H1 (cell line): ENCODE measurements around the gene RBM42. TPM values are rescaled to one million over a fixed set of nuclear protein-coding genes. Genes with fewer than 3 reads are reported as not detected.

Source experiments
- CTCF ChIA-PET: fragments of 300-600 bp; sonication (Branson Sonifier 250); formaldehyde crosslinking; loops from one replicate; lab custom pipeline; 2021; ENCODE audit not compliant: partially characterized antibody; lab: Charles Lee
- POLR2A ChIA-PET: fragments of 300-600 bp; sonication (Branson Sonifier 250); formaldehyde crosslinking; loops from one replicate; lab custom pipeline; 2021; ENCODE audit warnings: inconsistent platforms; ENCODE audit not compliant: partially characterized antibody; lab: Charles Lee
- DNase-seq, 2 experiments: peaks; one replicate each; pipeline versions ENCODE4 v3.0.0 to v3.0.0-alpha.2; 2010 to 2022; ENCODE audit warnings: low spot score in 2 of 2, low read depth in 1 of 2, mixed read lengths in 1 of 2
- FAIRE-seq: peaks from 2 replicates; lab custom pipeline; 2011; peaks lifted over from hg19 to GRCh38; lab: Jason Lieb, UNC
- H2AFZ ChIP-seq: 2 replicates; pipeline ENCODE4 v1.8.1; 2012; ENCODE audit warnings: low read length, inconsistent platforms
- H2AK5ac ChIP-seq: 2 replicates; pipeline ENCODE4 v1.6.1; 2013; ENCODE audit warnings: low read depth, low read length
- H2BK120ac ChIP-seq: replicated peaks from 2 replicates; pipeline ENCODE3; 2013; ENCODE audit warnings: low read depth, low read length, inconsistent platforms
- H2BK12ac ChIP-seq: 2 replicates; pipeline ENCODE4 v1.6.1; 2013; ENCODE audit warnings: low read depth, low read length
- H2BK15ac ChIP-seq: 2 replicates; pipeline ENCODE4 v1.6.1; 2013; ENCODE audit warnings: low read length
- H2BK20ac ChIP-seq: 2 replicates; pipeline ENCODE4 v1.6.1; 2013; ENCODE audit warnings: low read length
- H2BK5ac ChIP-seq: 2 replicates; pipeline ENCODE4 v1.6.1; 2013; ENCODE audit warnings: low read depth, low read length
- H3K14ac ChIP-seq: 2 replicates; pipeline ENCODE4 v1.6.1; 2013; ENCODE audit warnings: inconsistent platforms; ENCODE audit not compliant: insufficient read length
- H3K18ac ChIP-seq: 2 replicates; pipeline ENCODE4 v1.6.1; 2013; ENCODE audit warnings: low read length; ENCODE audit errors: extremely low read depth
- H3K23ac ChIP-seq: 2 replicates; pipeline ENCODE4 v1.6.1; 2013; ENCODE audit warnings: inconsistent platforms; ENCODE audit not compliant: insufficient read length
- H3K23me2 ChIP-seq: 2 replicates; pipeline ENCODE4 v1.6.1; 2013; ENCODE audit warnings: low read depth, low read length
- H3K27ac ChIP-seq: 2 replicates; pipeline ENCODE4 v1.6.1; 2011; ENCODE audit warnings: low read depth, low read length, inconsistent platforms
- H3K27me3 ChIP-seq, 4 experiments: replicated peaks in 1 of 4; 1 replicate in 1 of 4; 2 replicates in 3 of 4; pipeline versions ENCODE4 v1.6.1 to v1.8.1; 2011 to 2013; ENCODE audit warnings: low read length in 3 of 4, mild to moderate bottlenecking in 3 of 4, inconsistent platforms in 2 of 4, mixed read lengths in 2 of 4, moderate library complexity in 1 of 4; ENCODE audit not compliant: control insufficient read depth in 3 of 4, insufficient read depth in 3 of 4; ENCODE audit errors: extremely low read depth in 1 of 4
- H3K36me3 ChIP-seq, 4 experiments: 2 replicates each; pipeline versions ENCODE4 v1.6.1 to v1.8.1; 2011 to 2013; ENCODE audit warnings: mild to moderate bottlenecking in 4 of 4, low read length in 3 of 4, moderate library complexity in 2 of 4, control low read depth in 1 of 4, inconsistent platforms in 1 of 4; ENCODE audit not compliant: insufficient read depth in 4 of 4, control insufficient read depth in 2 of 4
- H3K4ac ChIP-seq: replicated peaks from 2 replicates; pipeline ENCODE3; 2013; ENCODE audit warnings: low read length, low read depth, mixed read lengths, inconsistent platforms; ENCODE audit not compliant: insufficient read length
- H3K4me1 ChIP-seq, 4 experiments: replicated peaks in 1 of 4; 1 replicate in 1 of 4; 2 replicates in 3 of 4; pipeline versions ENCODE4 v1.6.1 to v1.8.1; 2011 to 2013; ENCODE audit warnings: low read length in 3 of 4, inconsistent platforms in 2 of 4, mixed read lengths in 1 of 4; ENCODE audit not compliant: insufficient read depth in 4 of 4, control insufficient read depth in 3 of 4
- H3K4me2 ChIP-seq, 2 experiments: 2 replicates each; pipeline versions ENCODE4 v1.6.1 to v1.8.1; 2011 to 2013; ENCODE audit warnings: low read depth in 2 of 2, low read length in 2 of 2, control low read depth in 1 of 2, inconsistent platforms in 1 of 2, mild to moderate bottlenecking in 1 of 2; ENCODE audit not compliant: insufficient read depth in 1 of 2
- H3K4me3 ChIP-seq, 4 experiments: fragments of 200-600, 300-600 bp in 1 of 4; sonication (generic), shearing (Covaris generic), sonication (Bioruptor Twin) in 1 of 4; 2 replicates each; pipeline versions ENCODE4 v1.5.1 to v1.8.1; 2011 to 2016; ENCODE audit warnings: low read length in 4 of 4, low read depth in 3 of 4, control low read depth in 2 of 4, inconsistent platforms in 2 of 4, mild to moderate bottlenecking in 2 of 4, mixed read lengths in 1 of 4, moderate library complexity in 1 of 4; ENCODE audit not compliant: insufficient read depth in 2 of 4; ENCODE audit errors: extremely low read depth in 1 of 4
- H3K56ac ChIP-seq: replicated peaks from 2 replicates; pipeline ENCODE3; 2013; ENCODE audit warnings: low read depth, mild to moderate bottlenecking, mixed read lengths, low read length, inconsistent platforms; ENCODE audit not compliant: insufficient read length
- H3K79me1 ChIP-seq: 2 replicates; pipeline ENCODE4 v1.6.1; 2013; ENCODE audit warnings: low read depth, low read length, control low read depth
- H3K79me2 ChIP-seq, 2 experiments: 2 replicates each; pipeline versions ENCODE4 v1.6.1 to v1.8.1; 2012 to 2013; ENCODE audit warnings: low read length in 2 of 2, mild to moderate bottlenecking in 2 of 2, inconsistent platforms in 1 of 2; ENCODE audit not compliant: insufficient read depth in 2 of 2, control insufficient read depth in 1 of 2
- H3K9ac ChIP-seq, 4 experiments: replicated peaks in 1 of 4; 1 replicate in 1 of 4; 2 replicates in 3 of 4; pipeline versions ENCODE4 v1.6.1 to v1.8.1; 2011 to 2013; ENCODE audit warnings: low read depth in 3 of 4, low read length in 3 of 4, control low read depth in 2 of 4, mild to moderate bottlenecking in 2 of 4, moderate library complexity in 2 of 4, inconsistent platforms in 1 of 4; ENCODE audit errors: extremely low read depth in 1 of 4
- H3K9me3 ChIP-seq, 2 experiments: 2 replicates each; pipeline versions ENCODE4 v1.6.1 to v1.8.1; 2012 to 2013; ENCODE audit warnings: mild to moderate bottlenecking in 2 of 2, moderate library complexity in 2 of 2, control low read depth in 1 of 2, inconsistent platforms in 1 of 2, low read depth in 1 of 2, low read length in 1 of 2, mixed read lengths in 1 of 2; ENCODE audit not compliant: insufficient read depth in 2 of 2
- H4K20me1 ChIP-seq, 2 experiments: replicated peaks in 1 of 2; 2 replicates each; pipeline versions ENCODE3 to v1.8.1; 2011 to 2013; ENCODE audit warnings: inconsistent platforms in 2 of 2, low read length in 2 of 2, mild to moderate bottlenecking in 1 of 2; ENCODE audit not compliant: insufficient read depth in 2 of 2, control insufficient read depth in 1 of 2
- H4K5ac ChIP-seq: 2 replicates; pipeline ENCODE4 v1.6.1; 2013; ENCODE audit warnings: low read length, low read depth, mixed read lengths, inconsistent platforms; ENCODE audit not compliant: insufficient read length
- H4K8ac ChIP-seq: 2 replicates; pipeline ENCODE4 v1.8.0; 2013; ENCODE audit warnings: mild to moderate bottlenecking, moderate library complexity, low read length, inconsistent platforms; ENCODE audit not compliant: insufficient read depth; ENCODE audit errors: extremely low read depth
- H4K91ac ChIP-seq: replicated peaks from 2 replicates; pipeline ENCODE3; 2013; ENCODE audit warnings: low read length, mixed read lengths, inconsistent platforms; ENCODE audit not compliant: insufficient read length
- ASH2L ChIP-seq: fragments of 200-600, 300-600 bp; sonication (generic); IDR thresholded peaks from one replicate; pipeline ENCODE4 v1.7.1; 2017; ENCODE audit warnings: low read length
- BACH1 ChIP-seq: IDR thresholded peaks from 2 replicates; pipeline ENCODE4 v1.6.1; 2012; ENCODE audit warnings: low read length, improper control_type of control experiment
- CBX8 ChIP-seq: fragments of 300-800, 300-1000 bp; sonication (generic); IDR thresholded peaks from 2 replicates; pipeline ENCODE4 v1.7.1; 2016; ENCODE audit warnings: low read depth, low read length, borderline replicate concordance
- CEBPB ChIP-seq: IDR thresholded peaks from 2 replicates; pipeline ENCODE4 v1.6.1; 2012; ENCODE audit warnings: low read depth, low read length
- HDAC6 ChIP-seq: IDR thresholded peaks from one replicate; pipeline ENCODE4 v1.7.1; 2012; ENCODE audit warnings: low read depth, mild to moderate bottlenecking, inconsistent platforms, low read length, moderate library complexity
- JUND ChIP-seq: IDR thresholded peaks from 2 replicates; pipeline ENCODE4 v1.6.1; 2011; ENCODE audit warnings: mild to moderate bottlenecking, improper control_type of control experiment, low read length
- POLR2A ChIP-seq, 2 experiments: IDR thresholded peaks; 1 replicate in 1 of 2; 2 replicates in 1 of 2; pipeline ENCODE4 v1.6.1; 2011; ENCODE audit warnings: low read depth in 2 of 2, low read length in 2 of 2, mild to moderate bottlenecking in 2 of 2; ENCODE audit errors: control extremely low read depth in 1 of 2
- POU5F1 ChIP-seq: IDR thresholded peaks from 2 replicates; pipeline ENCODE4 v1.6.1; 2011; ENCODE audit warnings: low read depth, mild to moderate bottlenecking, low read length, moderate library complexity
- TEAD4 ChIP-seq: IDR thresholded peaks from 2 replicates; pipeline ENCODE4 v1.6.1; 2012; ENCODE audit warnings: low read depth, low read length, inconsistent platforms, mixed read lengths
- YY1 ChIP-seq: IDR thresholded peaks from 2 replicates; pipeline ENCODE4 v1.6.1; 2011; ENCODE audit warnings: low read depth, mild to moderate bottlenecking, low read length
- WGBS, 2 experiments: shearing (Covaris generic) in 1 of 2; methylation state at CpG; one replicate each; pipeline versions ENCODE4 v1.1.6 to v1.1.7; 2013 to 2015; ENCODE audit warnings: low lambda C conversion rate in 2 of 2, mixed read lengths in 2 of 2, inconsistent platforms in 1 of 2, low coverage in 1 of 2, missing lambda C conversion rate in 1 of 2; ENCODE audit not compliant: insufficient replicate concordance in 2 of 2, insufficient coverage in 1 of 2, insufficient read length in 1 of 2; ENCODE audit errors: extremely low coverage in 1 of 2, missing lambda C conversion rate in 1 of 2; 5-methylcytosine and 5-hydroxymethylcytosine counted together
- polyA plus RNA-seq, 7 experiments: library from polyadenylated mRNA; depleted of rRNA in 3 of 7; stranded (reverse) in 5 of 7; unstranded in 2 of 7; fragments of >200 nt in 5 of 7; fragments of 200-250 nt in 2 of 7; gene quantifications; 1 replicate in 5 of 7; 2 replicates in 1 of 7; 4 replicates in 1 of 7; pipeline versions ENCODE4 v1.2.1 to v1.2.3, GENCODE V29; 2011 to 2013; ENCODE audit warnings: missing spikeins in 2 of 7, mixed read lengths in 2 of 7
- total RNA-seq: library from RNA; stranded (reverse); fragmentation: NEBNext Ultra II Directional; extraction: Animal tissue kit (Norgen Biotek cat#: 25700); gene quantifications from 2 replicates; pipeline ENCODE4 v1.2.1, GENCODE V29; 2021
- TF ChIP-seq, protein P1 (sequence below), 3 experiments: IDR thresholded peaks; 1 replicate in 2 of 3; 2 replicates in 1 of 3; pipeline versions ENCODE4 v1.5.1 to v1.6.1; 2011; ENCODE audit warnings: low read length in 3 of 3, mild to moderate bottlenecking in 3 of 3, inconsistent platforms in 2 of 3, low read depth in 1 of 3, moderate library complexity in 1 of 3; ENCODE audit not compliant: insufficient read depth in 1 of 3; ENCODE audit errors: control extremely low read depth in 1 of 3
- TF ChIP-seq, protein P2 (sequence below): IDR thresholded peaks from 2 replicates; pipeline ENCODE4 v1.6.1; 2011; ENCODE audit warnings: low read length, improper control_type of control experiment

RBM42 gene
- total and polyA plus RNA-seq, 2 of the 8 experiments (the other 6 are each of a cell fraction or from before 2014, with no cell fraction given), result 59.8 to 80.8 TPM

GRCh38 chr19:35671818-35672217, 43.0 kb downstream of the RBM42 start:
- Histone ChIP-seq H3K56ac (no peak overlapping the region), H3K79me1 (no peaks in the 10 kb centered on the region), H3K27ac (no peak overlapping the region), H4K8ac (no peak overlapping the region), H3K4me1 (peaks cover 0 to 3% (median 0%) of the 10 kb centered on the region in 4 experiments; a peak in 2 of 7 replicates), H3K14ac (no peak overlapping the region), H3K9me3 (no peaks in the 10 kb centered on the region), H3K36me3 (no peaks in the 10 kb centered on the region), H2BK20ac (no peak overlapping the region), H3K23me2 (no peaks in the 10 kb centered on the region; the same call in 1 of the 2 replicates), H2AFZ (no peak overlapping the region), H4K20me1 (no peaks in the 10 kb centered on the region), H3K4me3 (no peak overlapping the region), H2AK5ac (no peak overlapping the region), H4K91ac (no peak overlapping the region), H2BK5ac (no peak overlapping the region), H3K4me2 (no peak overlapping the region), H3K9ac (no peak overlapping the region), H2BK12ac (no peak overlapping the region), H3K4ac (no peak overlapping the region), H3K27me3 (peaks cover 0 to 4% (median 1%) of the 10 kb centered on the region in 4 experiments; a peak in 1 of 7 replicates), H2BK15ac (no peak overlapping the region), H4K5ac (no peak overlapping the region), H3K23ac (no peak overlapping the region), H3K79me2 (no peaks in the 10 kb centered on the region), H3K18ac (no peak overlapping the region), H2BK120ac (no peak overlapping the region)
- no peak for DNase-seq
- FAIRE-seq, result no peak
- ChIA-PET POLR2A (interaction anchor here (0.6 to 1.1 kb wide), 2 partner anchors 16 to 48 kb away, joined by 3 read pairs; no protein-coding TSS in a partner anchor), CTCF (interaction anchor here (0.6 to 2.2 kb wide), 3 partner anchors 13 to 60 kb away, joined by 3 to 9 read pairs (median 4); partner anchors contain the start of gene HAUS5)
- 85% methylated on average over 3 of the region's 3 CpGs; no CpG with 5 or more reads in 1 of the 2 experiments for WGBS, 2 experiments
- TF ChIP-seq HDAC6 (no peak), BACH1 (no peak), YY1 (no peak), JUND (no peak), POLR2A (IDR thresholded peaks at IDR 0.05; ENCODE audit: control extremely low read depth in 1 of 2, low read depth in 2 of 2, low read length in 2 of 2) (no peak), CBX8 (no peak), CEBPB (no peak), POU5F1 (no peak), ASH2L (no peak), TEAD4 (no peak)
- TF ChIP-seq, protein P1, sequence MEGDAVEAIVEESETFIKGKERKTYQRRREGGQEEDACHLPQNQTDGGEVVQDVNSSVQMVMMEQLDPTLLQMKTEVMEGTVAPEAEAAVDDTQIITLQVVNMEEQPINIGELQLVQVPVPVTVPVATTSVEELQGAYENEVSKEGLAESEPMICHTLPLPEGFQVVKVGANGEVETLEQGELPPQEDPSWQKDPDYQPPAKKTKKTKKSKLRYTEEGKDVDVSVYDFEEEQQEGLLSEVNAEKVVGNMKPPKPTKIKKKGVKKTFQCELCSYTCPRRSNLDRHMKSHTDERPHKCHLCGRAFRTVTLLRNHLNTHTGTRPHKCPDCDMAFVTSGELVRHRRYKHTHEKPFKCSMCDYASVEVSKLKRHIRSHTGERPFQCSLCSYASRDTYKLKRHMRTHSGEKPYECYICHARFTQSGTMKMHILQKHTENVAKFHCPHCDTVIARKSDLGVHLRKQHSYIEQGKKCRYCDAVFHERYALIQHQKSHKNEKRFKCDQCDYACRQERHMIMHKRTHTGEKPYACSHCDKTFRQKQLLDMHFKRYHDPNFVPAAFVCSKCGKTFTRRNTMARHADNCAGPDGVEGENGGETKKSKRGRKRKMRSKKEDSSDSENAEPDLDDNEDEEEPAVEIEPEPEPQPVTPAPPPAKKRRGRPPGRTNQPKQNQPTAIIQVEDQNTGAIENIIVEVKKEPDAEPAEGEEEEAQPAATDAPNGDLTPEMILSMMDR (IDR thresholded peaks at IDR 0.05; ENCODE audit: control extremely low read depth in 1 of 3, insufficient read depth in 1 of 3, low read depth in 1 of 3, low read length in 3 of 3), result no peak
- TF ChIP-seq, protein P2, sequence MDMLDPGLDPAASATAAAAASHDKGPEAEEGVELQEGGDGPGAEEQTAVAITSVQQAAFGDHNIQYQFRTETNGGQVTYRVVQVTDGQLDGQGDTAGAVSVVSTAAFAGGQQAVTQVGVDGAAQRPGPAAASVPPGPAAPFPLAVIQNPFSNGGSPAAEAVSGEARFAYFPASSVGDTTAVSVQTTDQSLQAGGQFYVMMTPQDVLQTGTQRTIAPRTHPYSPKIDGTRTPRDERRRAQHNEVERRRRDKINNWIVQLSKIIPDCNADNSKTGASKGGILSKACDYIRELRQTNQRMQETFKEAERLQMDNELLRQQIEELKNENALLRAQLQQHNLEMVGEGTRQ, result no peak
